Stimulated activated CD4-positive, alpha-beta T cell treated with anti-CD3 and anti-CD28 coated beads, Interleukin-1b, Interleukin-23, amount 100 ng/mL, for 24 hours (primary cell): Measurements from ENCODE around the gene PAOX.
A peak's percentile ranks its signal among the peaks of the same experiment; 100 is the strongest.

ENCODE experiments used
- DNase-seq, 4 experiments: peaks; one replicate each; pipeline ENCODE4 v3.0.0-alpha.2; 2020; ENCODE audit warnings: low read depth in 4 of 4, low spot score in 1 of 4

Gene PAOX

GRCh38 chr10:133349577-133350011 lies 29.5 kb upstream of the PAOX start:
- DNase-seq, result no peak

- DNase-seq, result no peak
Observed at GRCh38 chr10:133350283-133350949, 28.6 kb upstream of the PAOX start.

- no peak for DNase-seq
Observed at GRCh38 chr10:133350950-133351329, 28.1 kb upstream of the PAOX start.

GRCh38 chr10:133351408-133352318 lies 27.4 kb upstream of the PAOX start:
- no peak for DNase-seq

- no peak for DNase-seq
Observed at GRCh38 chr10:133353202-133353959, 25.7 kb upstream of the PAOX start.

GRCh38 chr10:133353988-133354605 lies 25.0 kb upstream of the PAOX start:
- no peak for DNase-seq

- DNase-seq, result no peak
Observed at GRCh38 chr10:133354672-133355240, 24.3 kb upstream of the PAOX start.

GRCh38 chr10:133355266-133355665 lies 23.8 kb upstream of the PAOX start:
- no peak for DNase-seq

- DNase-seq, result no peak
Observed at GRCh38 chr10:133355991-133356390, 23.1 kb upstream of the PAOX start.

GRCh38 chr10:133356549-133357284 lies 22.3 kb upstream of the PAOX start:
- DNase-seq, result no peak

- peak; percentile 40 to 70 (median 52) for DNase-seq
Observed at GRCh38 chr10:133357285-133358161, 21.5 kb upstream of the PAOX start, which contains the start of gene FUOM. TSS of gene FUOM (minus strand) at chr10:133358019. CDS start at chr10:133358007, 12 bp downstream.

- no peak for DNase-seq
Observed at GRCh38 chr10:133358162-133358924, 20.7 kb upstream of the PAOX start.

- DNase-seq, result no peak
Observed at GRCh38 chr10:133358925-133359310, 20.1 kb upstream of the PAOX start.

GRCh38 chr10:133359554-133359971 lies 19.5 kb upstream of the PAOX start:
- no peak for DNase-seq

- DNase-seq, result no peak
Observed at GRCh38 chr10:133359972-133360610, 19.0 kb upstream of the PAOX start.

- no peak for DNase-seq
Observed at GRCh38 chr10:133361227-133361626, 17.8 kb upstream of the PAOX start.

- DNase-seq, result no peak
Observed at GRCh38 chr10:133361773-133362441, 17.2 kb upstream of the PAOX start.
